A673 (cell line): ENCODE measurements around the gene C17orf100.

ENCODE experiments used
- EZH2 ChIP-seq: fragments of 200-600 bp; sonication (generic); IDR thresholded peaks from 2 replicates; pipeline ENCODE4 v1.6.1; 2017; ENCODE audit warnings: borderline replicate concordance, low read depth, mild to moderate bottlenecking, mixed read lengths, antibody characterized with exemption, low read length; ENCODE audit not compliant: poor library complexity, severe bottlenecking
- TF ChIP-seq, protein P1 (sequence below): fragments of 300-800, 200-600 bp; sonication (generic); conservative IDR thresholded peaks from 2 replicates; pipeline ENCODE4 v1.5.1; 2017; ENCODE audit warnings: low read depth, mild to moderate bottlenecking, antibody characterized with exemption, low read length, moderate library complexity, mixed read lengths

DNA sequence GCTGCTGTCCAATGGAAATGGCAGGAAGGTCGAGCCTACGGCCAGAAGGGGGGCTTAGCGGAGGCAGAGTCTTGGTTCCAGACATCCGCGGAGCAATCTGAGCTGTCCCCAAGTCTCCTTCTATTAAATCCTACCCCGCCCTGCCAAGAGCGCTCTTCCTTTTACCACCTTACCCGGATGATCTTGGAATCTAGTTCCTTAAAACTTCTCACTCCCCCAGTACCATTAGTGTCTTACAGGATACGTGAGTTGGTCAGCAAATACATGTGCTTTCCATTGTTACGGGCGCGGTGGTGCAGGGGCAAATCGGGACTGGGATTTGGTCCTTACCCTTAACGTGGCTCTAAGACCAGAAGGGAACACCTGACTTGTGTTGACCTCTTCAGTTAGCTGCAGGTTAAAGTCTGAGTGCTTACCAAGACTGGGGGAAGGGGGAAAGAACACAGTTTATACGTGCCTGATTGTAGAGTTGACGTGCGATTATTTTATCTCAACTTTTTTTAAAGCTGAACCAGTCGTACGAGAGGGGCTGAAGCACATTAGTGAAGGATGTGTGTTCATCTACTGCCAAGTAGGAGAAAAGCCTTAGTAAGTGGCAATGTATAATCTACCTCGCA, 10.2 kb upstream of the C17orf100 start:
- TF ChIP-seq, protein P1, sequence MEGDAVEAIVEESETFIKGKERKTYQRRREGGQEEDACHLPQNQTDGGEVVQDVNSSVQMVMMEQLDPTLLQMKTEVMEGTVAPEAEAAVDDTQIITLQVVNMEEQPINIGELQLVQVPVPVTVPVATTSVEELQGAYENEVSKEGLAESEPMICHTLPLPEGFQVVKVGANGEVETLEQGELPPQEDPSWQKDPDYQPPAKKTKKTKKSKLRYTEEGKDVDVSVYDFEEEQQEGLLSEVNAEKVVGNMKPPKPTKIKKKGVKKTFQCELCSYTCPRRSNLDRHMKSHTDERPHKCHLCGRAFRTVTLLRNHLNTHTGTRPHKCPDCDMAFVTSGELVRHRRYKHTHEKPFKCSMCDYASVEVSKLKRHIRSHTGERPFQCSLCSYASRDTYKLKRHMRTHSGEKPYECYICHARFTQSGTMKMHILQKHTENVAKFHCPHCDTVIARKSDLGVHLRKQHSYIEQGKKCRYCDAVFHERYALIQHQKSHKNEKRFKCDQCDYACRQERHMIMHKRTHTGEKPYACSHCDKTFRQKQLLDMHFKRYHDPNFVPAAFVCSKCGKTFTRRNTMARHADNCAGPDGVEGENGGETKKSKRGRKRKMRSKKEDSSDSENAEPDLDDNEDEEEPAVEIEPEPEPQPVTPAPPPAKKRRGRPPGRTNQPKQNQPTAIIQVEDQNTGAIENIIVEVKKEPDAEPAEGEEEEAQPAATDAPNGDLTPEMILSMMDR: no peak
- TF ChIP-seq EZH2: no peak
